Astrocyte (in vitro differentiated cells and primary cell): ENCODE results near the gene FKBP1B.

ENCODE experiments used
- CTCF ChIP-seq: IDR thresholded peaks from 2 replicates; pipeline ENCODE4 v1.5.1; 2011; ENCODE audit warnings: low read depth, mild to moderate bottlenecking, inconsistent platforms, low read length, moderate library complexity; ENCODE audit not compliant: insufficient read depth
- EZH2 ChIP-seq: IDR thresholded peaks from 2 replicates; pipeline ENCODE4 v1.6.1; 2012; ENCODE audit warnings: mild to moderate bottlenecking, low read length, inconsistent platforms; ENCODE audit not compliant: insufficient read depth

GRCh38 chr2:24077879-24078278 is 28.3 kb downstream of the FKBP1B start:
- TF ChIP-seq CTCF = no peak
- no peak for TF ChIP-seq EZH2
